GM18909 (cell line): ENCODE measurements around the gene PCYOX1L.
"Not testable (repeated sequence)": the region's sequence is repeated elsewhere in the genome, so short reads cannot be mapped to it uniquely, and the experiment has no call there.

Experiments used
- ATAC-seq: cut with Tn5 transposase; IDR thresholded peaks from one replicate; pipeline ENCODE4 v1.9.1; 2021; ENCODE audit warnings: mild to moderate bottlenecking; ENCODE audit not compliant: unreplicated experiment, poor library complexity

Gene PCYOX1L

GRCh38 chr5:149382517-149383220, 24.8 kb downstream of the PCYOX1L start:
- no peak for ATAC-seq

GRCh38 chr5:149383399-149383798, 25.6 kb downstream of the PCYOX1L start:
- ATAC-seq: no peak

GRCh38 chr5:149386166-149386565, 28.3 kb downstream of the PCYOX1L start:
- ATAC-seq: no peak

- ATAC-seq: no peak
Measured at GRCh38 chr5:149387081-149387631, 29.3 kb downstream of the PCYOX1L start.

GRCh38 chr5:149387982-149388381, 30.1 kb downstream of the PCYOX1L start:
- ATAC-seq: no peak

- no peak for ATAC-seq
Measured at GRCh38 chr5:149388498-149389190, 30.8 kb downstream of the PCYOX1L start.

- no peak for ATAC-seq
Measured at GRCh38 chr5:149389552-149390495, 32.0 kb downstream of the PCYOX1L start.

GRCh38 chr5:149391076-149391475, 33.2 kb downstream of the PCYOX1L start:
- ATAC-seq: not testable (repeated sequence)

- no peak for ATAC-seq
Measured at GRCh38 chr5:149391524-149391923, 33.7 kb downstream of the PCYOX1L start.

GRCh38 chr5:149392718-149393117, 34.9 kb downstream of the PCYOX1L start:
- ATAC-seq: no peak

- not testable (repeated sequence) for ATAC-seq
Measured at GRCh38 chr5:149394996-149395395, 37.1 kb downstream of the PCYOX1L start.

GRCh38 chr5:149397530-149397929, 39.7 kb downstream of the PCYOX1L start:
- ATAC-seq: no peak

- not testable (repeated sequence) for ATAC-seq
Measured at GRCh38 chr5:149398747-149399266, 41.0 kb downstream of the PCYOX1L start.

- no peak for ATAC-seq
Measured at GRCh38 chr5:149399775-149400174, 41.9 kb downstream of the PCYOX1L start.

GRCh38 chr5:149400304-149400703, 42.5 kb downstream of the PCYOX1L start:
- ATAC-seq: no peak

- no peak for ATAC-seq
Measured at GRCh38 chr5:149401051-149401450, 43.2 kb downstream of the PCYOX1L start.

GRCh38 chr5:149402291-149402690, 44.4 kb downstream of the PCYOX1L start:
- no peak for ATAC-seq

GRCh38 chr5:149403923-149404745, 46.3 kb downstream of the PCYOX1L start:
- no peak for ATAC-seq

GRCh38 chr5:149404746-149405549, 47.1 kb downstream of the PCYOX1L start:
- no peak for ATAC-seq
